HL-60 (cell line): ENCODE data around the gene GFPT2.

Experiments used
- DNase-seq, 2 experiments: peaks; one replicate each; pipeline ENCODE4 v3.0.0-alpha.2; 2010 to 2020; ENCODE audit warnings: low read depth in 1 of 2, low spot score in 1 of 2
- H3K27ac ChIP-seq: fragments of 250-450 bp; sonication (Bioruptor Pico); replicated peaks from 2 replicates; pipeline ENCODE4 v1.5.1; 2020; ENCODE audit warnings: mild to moderate bottlenecking, moderate library complexity
- H3K27me3 ChIP-seq: fragments of 250-450 bp; sonication (Bioruptor Pico); 2 replicates; pipeline ENCODE4 v1.5.1; 2021; ENCODE audit warnings: mild to moderate bottlenecking, moderate library complexity; ENCODE audit not compliant: insufficient read depth, poor library complexity, severe bottlenecking
- H3K4me3 ChIP-seq: replicated peaks from 2 replicates; pipeline ENCODE4 v1.5.1; 2011; ENCODE audit warnings: mild to moderate bottlenecking, control low read depth, low read length; ENCODE audit not compliant: insufficient read depth
- CTCF ChIP-seq: IDR thresholded peaks from one replicate; pipeline ENCODE4 v1.5.1; 2011; ENCODE audit warnings: low read length, control low read depth, inconsistent platforms; ENCODE audit not compliant: insufficient read depth
- GABPA ChIP-seq: IDR thresholded peaks from 2 replicates; pipeline ENCODE4 v1.6.1; 2012; ENCODE audit warnings: low read depth
- POLR2AphosphoS5 ChIP-seq: IDR thresholded peaks from 2 replicates; pipeline ENCODE4 v1.6.1; 2012; ENCODE audit warnings: low read depth
- REST ChIP-seq: IDR thresholded peaks from 2 replicates; pipeline ENCODE4 v1.6.1; 2012; ENCODE audit warnings: low read depth; ENCODE audit not compliant: insufficient replicate concordance
- SPI1 ChIP-seq: IDR thresholded peaks from 2 replicates; pipeline ENCODE4 v1.6.1; 2012; ENCODE audit warnings: low read depth, mild to moderate bottlenecking, borderline replicate concordance

The GFPT2 gene

GRCh38 chr5:180345781-180346180 lies 7.4 kb downstream of the GFPT2 start:
- peaks cover 5% of the 10 kb centered on the region for H3K27me3 ChIP-seq
- H3K4me3 ChIP-seq, result no peak overlapping the region
- no peak for DNase-seq
- no peak overlapping the region for H3K27ac ChIP-seq
- TF ChIP-seq REST (no peak), SPI1 (no peak), CTCF (no peak), GABPA (no peak), POLR2AphosphoS5 (no peak)

GRCh38 chr5:180345186-180345585 lies 8.0 kb downstream of the GFPT2 start:
- H3K27me3 ChIP-seq, result no peaks in the 10 kb centered on the region
- no peak overlapping the region for H3K4me3 ChIP-seq
- H3K27ac ChIP-seq, result no peak overlapping the region
- DNase-seq, result no peak
- no peak for TF ChIP-seq CTCF
- no peak for TF ChIP-seq SPI1
- no peak for TF ChIP-seq REST
- TF ChIP-seq GABPA, result no peak
- TF ChIP-seq POLR2AphosphoS5, result no peak

- Histone ChIP-seq H3K4me3 (no peak overlapping the region), H3K27ac (no peak overlapping the region), H3K27me3 (no peaks in the 10 kb centered on the region)
- no peak for TF ChIP-seq SPI1
- DNase-seq, result no peak
Measured at GRCh38 chr5:180344696-180344999, 8.5 kb downstream of the GFPT2 start.

GRCh38 chr5:180343831-180344695 lies 9.1 kb downstream of the GFPT2 start:
- Histone ChIP-seq H3K4me3 (no peak overlapping the region), H3K27me3 (no peaks in the 10 kb centered on the region), H3K27ac (no peak overlapping the region)
- TF ChIP-seq POLR2AphosphoS5 (no peak), CTCF (no peak), GABPA (no peak), REST (no peak), SPI1 (no peak)
- DNase-seq, result peak in 1 of 2 experiments; percentile 17
